GM12878 (cell line): ENCODE measurements around the gene PHYHIPL. TPM values are rescaled to one million over a fixed set of nuclear protein-coding genes. Genes with fewer than 3 reads are reported as not detected.

Source experiments
- ATAC-seq: fragments of 200-7000 bp; cut with Tn5 transposase; 3 replicates; pipeline ENCODE4 v1.9.1; 2020; ENCODE audit warnings: mild to moderate bottlenecking, moderate library complexity
- BruUV-seq: library from RNA; stranded (reverse); fragments of 400-500 nt; replicated peaks from 2 replicates; lab custom pipeline; 2021; lab: Mats Ljungman, UMichigan
- CTCF ChIA-PET: fragments of 300-600 bp; sonication (Branson Sonifier 250); formaldehyde crosslinking; extraction: SDS; loops from one replicate; lab custom pipeline; 2021; ENCODE audit warnings: inconsistent platforms; lab: Yijun Ruan, JAX
- POLR2A ChIA-PET: fragments of 350-600 bp; formaldehyde crosslinking; extraction: SDS; loops from one replicate; lab custom pipeline; 2021; ENCODE audit warnings: inconsistent platforms; lab: Charles Lee
- RAD21 ChIA-PET: fragments of 300-600 bp; sonication (Branson Sonifier 250); formaldehyde crosslinking; loops from one replicate; lab custom pipeline; 2023; ENCODE audit warnings: antibody characterized with exemption; ENCODE audit not compliant: unreplicated experiment; lab: Charles Lee
- SMC1A ChIA-PET: fragments of 300-600 bp; sonication (Branson Sonifier 250); formaldehyde crosslinking; loops from one replicate; lab custom pipeline; 2023; ENCODE audit not compliant: unreplicated experiment, uncharacterized antibody; lab: Charles Lee
- DNase-seq: peaks from one replicate; pipeline ENCODE4 v3.0.0-alpha.2; 2011; ENCODE audit warnings: low read depth, low spot score
- FAIRE-seq: peaks from 3 replicates; lab custom pipeline; 2011; peaks lifted over from hg19 to GRCh38; lab: Jason Lieb, UNC
- H2AFZ ChIP-seq: 2 replicates; pipeline ENCODE4 v1.6.0; 2011; ENCODE audit warnings: low read depth, low read length, control low read depth; ENCODE audit not compliant: control insufficient read depth
- H3K27ac ChIP-seq: 2 replicates; pipeline ENCODE4 v1.5.1; 2011; ENCODE audit warnings: control low read depth; ENCODE audit not compliant: control insufficient read depth, insufficient read depth
- H3K27me3 ChIP-seq, 2 experiments: replicated peaks in 1 of 2; 2 replicates each; pipeline versions ENCODE4 v1.6.0 to v1.6.1; 2011; ENCODE audit warnings: low read length in 1 of 2; ENCODE audit not compliant: control insufficient read depth in 2 of 2, insufficient read depth in 2 of 2
- H3K36me3 ChIP-seq, 2 experiments: 2 replicates each; pipeline ENCODE4 v1.5.1; 2011; ENCODE audit warnings: low read length in 1 of 2; ENCODE audit not compliant: control insufficient read depth in 2 of 2, insufficient read depth in 2 of 2
- H3K4me1 ChIP-seq: 2 replicates; pipeline ENCODE4 v1.6.1; 2011; ENCODE audit warnings: mild to moderate bottlenecking, low read length, moderate library complexity, mixed read lengths; ENCODE audit not compliant: control insufficient read depth, insufficient read depth
- H3K4me2 ChIP-seq: 2 replicates; pipeline ENCODE4 v1.6.0; 2011; ENCODE audit warnings: control low read depth; ENCODE audit not compliant: control insufficient read depth, insufficient read depth
- H3K4me3 ChIP-seq: fragments of 200-600 bp; sonication (generic); 2 replicates; pipeline ENCODE4 v1.5.1; 2016
- H3K79me2 ChIP-seq: 2 replicates; pipeline ENCODE4 v1.6.0; 2011; ENCODE audit warnings: low read length; ENCODE audit not compliant: control insufficient read depth, insufficient read depth
- H3K9ac ChIP-seq: 2 replicates; pipeline ENCODE4 v1.8.0; 2011; ENCODE audit warnings: low read length, control low read depth, mixed read lengths; ENCODE audit not compliant: control insufficient read depth, insufficient read depth
- H3K9me3 ChIP-seq: replicated peaks from 3 replicates; pipeline ENCODE4 v1.5.1; 2011; ENCODE audit warnings: mild to moderate bottlenecking, low read length; ENCODE audit not compliant: control insufficient read depth, insufficient read depth
- H4K20me1 ChIP-seq: 2 replicates; pipeline ENCODE4 v1.6.0; 2011; ENCODE audit not compliant: control insufficient read depth, insufficient read depth
- BACH1 ChIP-seq: fragments of 450-650 bp; IDR thresholded peaks from 2 replicates; pipeline ENCODE4 v1.6.1; 2017; ENCODE audit warnings: mild to moderate bottlenecking, borderline replicate concordance
- CREM ChIP-seq: IDR thresholded peaks from 2 replicates; pipeline ENCODE4 v1.6.1; 2014; ENCODE audit warnings: antibody characterized with exemption, low read depth
- EZH2 ChIP-seq: IDR thresholded peaks from 2 replicates; pipeline ENCODE4 v1.6.1; 2012; ENCODE audit warnings: low read depth, mild to moderate bottlenecking, control low read depth, inconsistent platforms, low read length, borderline replicate concordance; ENCODE audit not compliant: control insufficient read depth
- HDAC2 ChIP-seq: fragments of 200-600 bp; sonication (generic); IDR thresholded peaks from 2 replicates; pipeline ENCODE4 v1.6.1; 2017
- MLLT1 ChIP-seq: fragments of 450-650 bp; IDR thresholded peaks from 2 replicates; pipeline ENCODE4 v1.6.1; 2016; ENCODE audit warnings: mild to moderate bottlenecking
- NBN ChIP-seq: fragments of 450-650 bp; IDR thresholded peaks from 2 replicates; pipeline ENCODE4 v1.6.1; 2016
- PAX8 ChIP-seq: fragments of 450-650 bp; IDR thresholded peaks from 2 replicates; pipeline ENCODE4 v1.6.1; 2017; ENCODE audit warnings: mild to moderate bottlenecking, moderate library complexity
- PKNOX1 ChIP-seq: fragments of 450-650 bp; IDR thresholded peaks from 2 replicates; pipeline ENCODE4 v1.6.1; 2016; ENCODE audit warnings: mild to moderate bottlenecking
- POLR2A ChIP-seq: IDR thresholded peaks from 2 replicates; pipeline ENCODE4 v1.6.1; 2011; ENCODE audit warnings: low read depth, mild to moderate bottlenecking, low read length
- POLR2AphosphoS5 ChIP-seq: IDR thresholded peaks from 2 replicates; pipeline ENCODE4 v1.6.1; 2011; ENCODE audit warnings: mild to moderate bottlenecking, low read length, inconsistent platforms
- RB1 ChIP-seq: fragments of 450-650 bp; formaldehyde crosslinking; IDR thresholded peaks from 2 replicates; pipeline ENCODE4 v1.6.1; 2017; ENCODE audit warnings: mild to moderate bottlenecking, borderline replicate concordance
- RFX5 ChIP-seq: IDR thresholded peaks from 2 replicates; pipeline ENCODE4 v1.6.1; 2011; ENCODE audit warnings: low read depth, low read length, improper control_type of control experiment
- SIX5 ChIP-seq: IDR thresholded peaks from 2 replicates; pipeline ENCODE4 v1.6.1; 2011; ENCODE audit warnings: mild to moderate bottlenecking, low read depth, low read length, moderate library complexity; ENCODE audit not compliant: severe bottlenecking
- SMC3 ChIP-seq: IDR thresholded peaks from 2 replicates; pipeline ENCODE4 v1.6.1; 2011; ENCODE audit warnings: low read length, improper control_type of control experiment, borderline replicate concordance
- TARDBP ChIP-seq: IDR thresholded peaks from 2 replicates; pipeline ENCODE4 v1.6.1; 2016; ENCODE audit warnings: borderline replicate concordance
- YY1 ChIP-seq: IDR thresholded peaks from 2 replicates; pipeline ENCODE4 v1.6.1; 2011; ENCODE audit warnings: low read depth, mild to moderate bottlenecking, low read length
- ZNF384 ChIP-seq: IDR thresholded peaks from 2 replicates; pipeline ENCODE4 v1.6.1; 2012; ENCODE audit warnings: low read depth, mild to moderate bottlenecking, low read length, improper control_type of control experiment, borderline replicate concordance
- in situ Hi-C: fragments of 300-500 bp; cut with MboI; formaldehyde crosslinking; loops from 9 replicates; pipeline ENCODE4 v1.14.3; 2018; ENCODE audit warnings: mixed read lengths
- intact Hi-C: fragments of 100-400 bp; cut with micrococcal nuclease; formaldehyde crosslinking; loops from one replicate; pipeline ENCODE4 v1.14.2; 2022; ENCODE audit not compliant: unreplicated experiment
- polyA plus RNA-seq, 11 experiments: library from polyadenylated mRNA; depleted of rRNA in 4 of 11; unstranded in 6 of 11; stranded (reverse) in 5 of 11; fragments of >200 nt; fragmentation: Nextera tagmentation in 4 of 11; fragmentation: Illumina TruSeq in 1 of 11; extraction: Ambion mirVana in 4 of 11; extraction: Trizol in 1 of 11; gene quantifications; 1 replicate in 1 of 11; 2 replicates in 10 of 11; pipeline versions ENCODE4 v1.2.1 to v1.2.3, GENCODE V29; 2011 to 2016; ENCODE audit warnings: inconsistent platforms in 2 of 11, missing spikeins in 2 of 11, low read depth in 1 of 11
- total RNA-seq, 4 experiments: library from RNA; depleted of rRNA in 3 of 4; stranded (reverse); fragments of >200 nt in 3 of 4; fragmentation: Illumina TruSeq in 1 of 4; extraction: Trizol in 1 of 4; gene quantifications; 2 replicates each; pipeline versions ENCODE4 v1.2.1 to v1.2.3, GENCODE V29; 2013 to 2021
- TF ChIP-seq, protein P1 (sequence below), 3 experiments: IDR thresholded peaks in 2 of 3; conservative IDR thresholded peaks in 1 of 3; 2 replicates each; pipeline ENCODE4 v1.5.1; 2011; ENCODE audit warnings: low read depth in 3 of 3, low read length in 3 of 3, mild to moderate bottlenecking in 3 of 3, control low read depth in 2 of 3, moderate library complexity in 2 of 3, inconsistent platforms in 1 of 3, mixed read lengths in 1 of 3; ENCODE audit not compliant: control insufficient read depth in 2 of 3, insufficient read depth in 1 of 3; ENCODE audit errors: extremely low read depth in 1 of 3
- TF ChIP-seq, protein P2 (sequence below): fragments of 450-650 bp; IDR thresholded peaks from 2 replicates; pipeline ENCODE4 v1.6.1; 2017; ENCODE audit warnings: low read depth, mild to moderate bottlenecking, moderate library complexity

PHYHIPL gene
- total and polyA plus RNA-seq, 10 of the 15 experiments (the other 5 are each of a cell fraction or from before 2014, with no cell fraction given) = 0.06 to 0.40 (median 0.18) TPM; not detected in 2

GRCh38 chr10:59252491-59252890, 76.0 kb downstream of the PHYHIPL start:
- no peaks in the 10 kb centered on the region for H3K36me3 ChIP-seq
- ATAC-seq = no peak
- ChIA-PET CTCF (interaction anchor here (1.1 kb wide), 1 partner anchor 10 kb away, joined by 3 read pairs; no protein-coding TSS in a partner anchor), POLR2A (no interaction called here), SMC1A (no interaction called here), RAD21 (no interaction called here)
- H3K4me3 ChIP-seq = no peak overlapping the region
- H2AFZ ChIP-seq = no peak overlapping the region
- no peak for FAIRE-seq
- intact Hi-C loops = no loop called here
- no peak overlapping the region for H3K27ac ChIP-seq
- DNase-seq = no peak
- no peaks in the 10 kb centered on the region for H3K4me1 ChIP-seq
- in situ Hi-C loops = no loop called here
- no peak overlapping the region for H3K4me2 ChIP-seq
- H3K9me3 ChIP-seq = no peaks in the 10 kb centered on the region
- H4K20me1 ChIP-seq = no peaks in the 10 kb centered on the region
- no peaks in the 10 kb centered on the region for H3K27me3 ChIP-seq
- no peak overlapping the region for H3K9ac ChIP-seq
- no peak for TF ChIP-seq MLLT1
- no peak for TF ChIP-seq BACH1
- TF ChIP-seq, protein P1, sequence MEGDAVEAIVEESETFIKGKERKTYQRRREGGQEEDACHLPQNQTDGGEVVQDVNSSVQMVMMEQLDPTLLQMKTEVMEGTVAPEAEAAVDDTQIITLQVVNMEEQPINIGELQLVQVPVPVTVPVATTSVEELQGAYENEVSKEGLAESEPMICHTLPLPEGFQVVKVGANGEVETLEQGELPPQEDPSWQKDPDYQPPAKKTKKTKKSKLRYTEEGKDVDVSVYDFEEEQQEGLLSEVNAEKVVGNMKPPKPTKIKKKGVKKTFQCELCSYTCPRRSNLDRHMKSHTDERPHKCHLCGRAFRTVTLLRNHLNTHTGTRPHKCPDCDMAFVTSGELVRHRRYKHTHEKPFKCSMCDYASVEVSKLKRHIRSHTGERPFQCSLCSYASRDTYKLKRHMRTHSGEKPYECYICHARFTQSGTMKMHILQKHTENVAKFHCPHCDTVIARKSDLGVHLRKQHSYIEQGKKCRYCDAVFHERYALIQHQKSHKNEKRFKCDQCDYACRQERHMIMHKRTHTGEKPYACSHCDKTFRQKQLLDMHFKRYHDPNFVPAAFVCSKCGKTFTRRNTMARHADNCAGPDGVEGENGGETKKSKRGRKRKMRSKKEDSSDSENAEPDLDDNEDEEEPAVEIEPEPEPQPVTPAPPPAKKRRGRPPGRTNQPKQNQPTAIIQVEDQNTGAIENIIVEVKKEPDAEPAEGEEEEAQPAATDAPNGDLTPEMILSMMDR (IDR thresholded peaks at IDR 0.05 in 2 of 3, conservative IDR thresholded peaks at IDR 0.05 in 1 of 3; ENCODE audit: control insufficient read depth in 2 of 3, extremely low read depth in 1 of 3, insufficient read depth in 1 of 3, low read depth in 3 of 3, low read length in 3 of 3) = no peak
- no peak for TF ChIP-seq SIX5
- no peak for TF ChIP-seq YY1
- TF ChIP-seq NBN = no peak
- no peak for TF ChIP-seq EZH2
- TF ChIP-seq RFX5 = no peak
- TF ChIP-seq POLR2A = no peak
- TF ChIP-seq RB1 = no peak
- TF ChIP-seq ZNF384 = no peak
- TF ChIP-seq TARDBP = no peak
- no peak for TF ChIP-seq SMC3
- TF ChIP-seq HDAC2 = no peak
- no peak for TF ChIP-seq PKNOX1
- TF ChIP-seq CREM = no peak
- no peak for TF ChIP-seq PAX8
- TF ChIP-seq, protein P2, sequence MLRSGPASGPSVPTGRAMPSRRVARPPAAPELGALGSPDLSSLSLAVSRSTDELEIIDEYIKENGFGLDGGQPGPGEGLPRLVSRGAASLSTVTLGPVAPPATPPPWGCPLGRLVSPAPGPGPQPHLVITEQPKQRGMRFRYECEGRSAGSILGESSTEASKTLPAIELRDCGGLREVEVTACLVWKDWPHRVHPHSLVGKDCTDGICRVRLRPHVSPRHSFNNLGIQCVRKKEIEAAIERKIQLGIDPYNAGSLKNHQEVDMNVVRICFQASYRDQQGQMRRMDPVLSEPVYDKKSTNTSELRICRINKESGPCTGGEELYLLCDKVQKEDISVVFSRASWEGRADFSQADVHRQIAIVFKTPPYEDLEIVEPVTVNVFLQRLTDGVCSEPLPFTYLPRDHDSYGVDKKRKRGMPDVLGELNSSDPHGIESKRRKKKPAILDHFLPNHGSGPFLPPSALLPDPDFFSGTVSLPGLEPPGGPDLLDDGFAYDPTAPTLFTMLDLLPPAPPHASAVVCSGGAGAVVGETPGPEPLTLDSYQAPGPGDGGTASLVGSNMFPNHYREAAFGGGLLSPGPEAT = no peak
- no peak for TF ChIP-seq POLR2AphosphoS5
- no TSS peak for BruUV-seq
- H3K79me2 ChIP-seq = no peaks in the 10 kb centered on the region
